ENCODE data around the gene SCNN1A. TPM values are rescaled to one million over a fixed set of nuclear protein-coding genes. Genes with fewer than 3 reads are reported as not detected.
A peak's percentile ranks its signal among the peaks of the same experiment; 100 is the strongest.
"Not testable (repeated sequence)": the region's sequence is repeated elsewhere in the genome, so short reads cannot be mapped to it uniquely, and the experiment has no call there.

The SCNN1A gene
- total and polyA plus RNA-seq, 11 donors, result 0.11 to 3.9 (median 0.43) TPM; not detected in 4

DNA sequence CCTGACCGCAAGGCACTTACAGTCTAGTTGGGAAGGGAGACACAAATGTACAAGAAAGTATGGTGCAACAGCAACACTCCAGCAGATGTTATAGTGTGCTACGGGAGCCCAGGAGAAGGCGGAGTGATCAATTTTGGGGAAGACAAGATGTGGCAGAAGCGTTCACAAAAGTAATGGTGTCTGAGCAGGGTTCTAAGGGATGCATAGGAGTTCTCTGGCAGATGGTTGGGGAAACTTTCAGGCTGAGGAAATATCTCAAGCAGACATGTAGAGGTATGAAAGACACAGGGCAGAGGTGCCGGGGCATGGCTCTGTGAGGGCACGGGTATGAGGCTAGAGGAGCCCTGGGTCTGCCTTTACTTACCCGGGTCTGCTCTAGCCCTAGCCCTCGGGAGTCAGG, 28.4 kb downstream of the SCNN1A start:
- no peak for ATAC-seq
- H3K9me3 ChIP-seq, result no peaks in the 10 kb centered on the region

GRCh38 chr12:6346235-6346832, 29.0 kb downstream of the SCNN1A start:
- no peaks in the 10 kb centered on the region for H3K36me3 ChIP-seq
- H3K9me3 ChIP-seq, result no peaks in the 10 kb centered on the region
- TF ChIP-seq POLR2A (IDR thresholded peaks at IDR 0.05), result no peak
- TF ChIP-seq CTCF (IDR thresholded peaks at IDR 0.05), result no peak
- ATAC-seq (no peak), DNase-seq (no peak)
- peak overlapping the region in 8 of 12 donors; percentile 22 to 84 (median 56) for H3K27ac ChIP-seq
- intact Hi-C loops (cut with DNase I), result loop anchor here in 1 of 10 donors (10.0 kb wide), 1 partner anchor 208 kb away; the partner anchor contains the start of gene IFFO1
- H3K27me3 ChIP-seq, result no peaks in the 10 kb centered on the region
- H3K4me3 ChIP-seq, result no peak overlapping the region
- 80 to 89% (median 82%) methylated on average over 5 of the region's 5 CpGs for WGBS, 4 donors
- H3K4me1 ChIP-seq, result peaks cover 4 to 63% (median 43%) of the 10 kb centered on the region in 12 donors

More for the DNA sequence above, 28.4 kb downstream of the SCNN1A start:
- intact Hi-C loops (cut with DNase I), result loop anchor here in 1 of 10 donors (10.0 kb wide), 1 partner anchor 208 kb away; the partner anchor contains the start of gene IFFO1
- H3K4me1 ChIP-seq, result peaks cover 4 to 69% (median 44%) of the 10 kb centered on the region in 12 donors
- DNase-seq, result no peak
- peak overlapping the region in 2 of 12 donors; percentile 19 for H3K4me3 ChIP-seq
- TF ChIP-seq POLR2A (IDR thresholded peaks at IDR 0.05) (no peak), CTCF (IDR thresholded peaks at IDR 0.05) (no peak)
- no peaks in the 10 kb centered on the region for H3K27me3 ChIP-seq
- 81 to 88% (median 87%) methylated on average over 8 of the region's 8 CpGs for WGBS, 4 donors
- H3K27ac ChIP-seq, result peak overlapping the region; percentile 53 to 84 (median 70)
- H3K36me3 ChIP-seq, result no peaks in the 10 kb centered on the region

DNA sequence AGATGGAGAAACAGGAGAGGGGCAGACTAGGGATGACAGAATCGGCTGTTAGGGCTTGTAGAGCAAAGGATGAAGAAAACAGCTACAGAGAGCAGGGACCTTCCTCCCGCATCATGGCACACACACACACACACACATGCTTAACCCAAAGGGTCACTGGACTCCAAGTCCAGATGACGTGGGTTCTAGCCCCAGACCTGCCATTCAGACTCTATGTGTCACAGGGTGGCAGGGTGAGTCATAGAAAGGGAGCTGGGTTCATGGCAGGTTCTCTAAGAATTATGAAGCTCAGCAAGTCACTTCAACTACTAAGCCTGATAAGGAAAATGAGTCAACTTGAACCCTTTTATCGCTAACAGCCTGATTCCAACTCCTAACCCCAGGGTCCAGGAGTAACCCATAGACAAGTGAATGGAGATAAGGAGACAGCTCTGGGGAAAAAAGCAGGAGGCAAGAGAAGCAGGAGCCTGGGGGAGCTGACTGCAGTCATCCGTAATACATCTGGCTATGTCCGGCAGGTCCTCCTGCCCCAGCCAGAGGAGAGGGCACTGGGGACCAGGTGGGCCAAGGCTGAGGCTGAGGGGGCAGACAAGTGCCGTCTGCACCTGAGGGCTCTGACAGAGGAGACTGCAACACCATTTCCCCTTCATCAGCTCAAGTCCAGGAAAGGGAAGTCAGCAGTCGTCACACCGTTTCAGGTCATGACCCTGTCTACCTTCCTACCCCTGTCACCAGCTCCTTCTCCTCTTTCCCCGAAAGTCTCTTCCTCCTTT, 29.9 kb downstream of the SCNN1A start:
- no peak overlapping the region for H3K4me3 ChIP-seq
- WGBS, 4 donors, result 60 to 69% (median 66%) methylated on average over 10 of the region's 10 CpGs
- peak overlapping the region in 7 of 12 donors; percentile 13 to 79 (median 58) for H3K27ac ChIP-seq
- ATAC-seq (no peak), DNase-seq (peak in 1 of 5 donors; percentile 33)
- H3K36me3 ChIP-seq, result no peaks in the 10 kb centered on the region
- no peaks in the 10 kb centered on the region for H3K27me3 ChIP-seq
- H3K9me3 ChIP-seq, result no peaks in the 10 kb centered on the region
- H3K4me1 ChIP-seq, result peaks cover 4 to 58% (median 44%) of the 10 kb centered on the region in 12 donors
- intact Hi-C loops (cut with DNase I), result loop anchor here in 1 of 10 donors (10.0 kb wide), 1 partner anchor 209 kb away; the partner anchor contains the start of gene IFFO1
- TF ChIP-seq CTCF (IDR thresholded peaks at IDR 0.05) (no peak), POLR2A (IDR thresholded peaks at IDR 0.05) (no peak)

DNA sequence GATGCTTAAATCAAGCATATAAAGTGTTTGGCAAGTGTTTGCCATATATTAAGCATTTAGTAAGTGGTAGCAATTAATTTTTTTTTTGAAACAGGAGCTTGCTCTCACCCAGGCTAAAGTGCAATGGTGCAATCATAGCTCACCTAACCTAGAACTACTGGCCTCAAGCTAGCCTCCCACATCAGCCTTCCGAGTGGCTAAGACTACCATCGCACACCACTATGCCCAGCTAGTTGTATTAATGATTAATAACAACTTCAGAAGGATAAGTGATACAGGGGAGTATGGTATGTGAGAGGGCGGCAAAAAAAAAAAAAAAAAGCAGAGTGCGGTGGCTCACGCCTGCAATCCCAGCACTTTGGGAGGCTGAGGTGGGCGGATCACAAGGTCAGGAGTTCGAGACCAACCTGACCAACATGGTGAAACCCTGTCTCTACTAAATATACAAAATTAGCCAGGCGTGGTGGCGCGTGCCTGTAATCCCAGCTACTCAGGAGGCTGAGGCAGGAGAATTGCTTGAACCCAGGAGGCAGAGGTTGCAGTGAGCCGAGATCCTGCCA, 31.2 kb downstream of the SCNN1A start:
- WGBS, 4 donors, result 95 to 99% (median 96%) methylated on average over 11 of the region's 11 CpGs
- peaks cover 4 to 65% (median 53%) of the 10 kb centered on the region in 12 donors for H3K4me1 ChIP-seq
- peak overlapping the region in 6 of 12 donors; percentile 97 to 100 (median 100) for H3K27ac ChIP-seq
- H3K36me3 ChIP-seq, H3K9me3 ChIP-seq, DNase-seq, ATAC-seq, H3K4me3 ChIP-seq, H3K27me3 ChIP-seq: not testable (repeated sequence)
- intact Hi-C loops (cut with DNase I), result loop anchor here in 4 of 10 donors (5.0 to 10.0 kb wide), 3 partner anchors 38 to 211 kb away; partner anchors contain the start of genes LTBR (in 2 of the 4) and IFFO1 (in 1 of the 4)

Measured in heart left ventricle (tissue), 16 donors.